Breast epithelium (tissue), 3 donors: ENCODE results near the gene WNT7B.

Experiments used
- CTCF ChIP-seq, 3 donors: fragments of 450-650 bp; IDR thresholded peaks; one replicate each; pipeline ENCODE4 v1.5.1; 2016 to 2017; ENCODE audit warnings: antibody characterized with exemption in 3 of 3, mild to moderate bottlenecking in 3 of 3, moderate library complexity in 3 of 3
- POLR2A ChIP-seq: fragments of 450-650 bp; IDR thresholded peaks from one replicate; pipeline ENCODE4 v1.6.1; 2016; ENCODE audit warnings: antibody characterized with exemption, mild to moderate bottlenecking, moderate library complexity
- POLR2AphosphoS5 ChIP-seq, 3 donors: sonication (generic); formaldehyde crosslinking; IDR thresholded peaks; one replicate each; pipeline ENCODE4 v1.6.1; 2017; ENCODE audit warnings: antibody characterized with exemption in 3 of 3

- TF ChIP-seq CTCF (IDR thresholded peaks at IDR 0.05) = no peak
- TF ChIP-seq POLR2A = no peak
- no peak for TF ChIP-seq POLR2AphosphoS5 (IDR thresholded peaks at IDR 0.05)
Observed at GRCh38 chr22:45932071-45932470, 44.9 kb downstream of the WNT7B start.
